H9 (cell line): ENCODE data around the gene NEGR1. TPM values are rescaled to one million over a fixed set of nuclear protein-coding genes. Genes with fewer than 3 reads are reported as not detected.

Experiments used
- DNase-seq: peaks from one replicate; pipeline ENCODE4 v3.0.0-alpha.2; 2017
- H2AFZ ChIP-seq: one replicate; pipeline ENCODE4 v1.6.1; 2013; ENCODE audit warnings: mild to moderate bottlenecking, low read length, control low read depth, moderate library complexity
- H2AK5ac ChIP-seq: 2 replicates; pipeline ENCODE4 v1.6.1; 2013; ENCODE audit warnings: low read length, control low read depth, mixed read lengths; ENCODE audit not compliant: insufficient read length
- H2BK120ac ChIP-seq: one replicate; pipeline ENCODE4 v1.6.1; 2013; ENCODE audit warnings: low read depth, mild to moderate bottlenecking, low read length, control low read depth, inconsistent platforms; ENCODE audit not compliant: poor library complexity, severe bottlenecking
- H2BK12ac ChIP-seq: 2 replicates; pipeline ENCODE4 v1.6.1; 2013; ENCODE audit warnings: low read length, control low read depth, mixed read lengths, low read depth; ENCODE audit not compliant: insufficient read length
- H2BK15ac ChIP-seq: 2 replicates; pipeline ENCODE4 v1.6.1; 2013; ENCODE audit warnings: low read depth, low read length, control low read depth
- H2BK20ac ChIP-seq: one replicate; pipeline ENCODE4 v1.6.1; 2013; ENCODE audit warnings: low read depth, mild to moderate bottlenecking, low read length, control low read depth, inconsistent platforms; ENCODE audit not compliant: poor library complexity, severe bottlenecking
- H2BK5ac ChIP-seq: 2 replicates; pipeline ENCODE4 v1.6.1; 2013; ENCODE audit warnings: low read length, control low read depth, mixed read lengths; ENCODE audit not compliant: insufficient read length
- H3K14ac ChIP-seq: 2 replicates; pipeline ENCODE4 v1.6.1; 2013; ENCODE audit warnings: low read length, control low read depth; ENCODE audit not compliant: insufficient read depth
- H3K18ac ChIP-seq: 2 replicates; pipeline ENCODE4 v1.6.1; 2013; ENCODE audit warnings: low read depth, mild to moderate bottlenecking, mixed read lengths, low read length, control low read depth; ENCODE audit not compliant: insufficient read length
- H3K23ac ChIP-seq: 2 replicates; pipeline ENCODE4 v1.6.1; 2013; ENCODE audit warnings: low read length, control low read depth, mixed read lengths, low read depth; ENCODE audit not compliant: insufficient read length
- H3K23me2 ChIP-seq: 2 replicates; pipeline ENCODE4 v1.6.1; 2013; ENCODE audit warnings: low read depth, mild to moderate bottlenecking, mixed read lengths, low read length, control low read depth; ENCODE audit not compliant: insufficient read length, poor library complexity, severe bottlenecking
- H3K27ac ChIP-seq: 2 replicates; pipeline ENCODE4 v1.5.1; 2013; ENCODE audit warnings: low read length, control low read depth, mixed read lengths, low read depth; ENCODE audit not compliant: insufficient read length
- H3K27me3 ChIP-seq: 2 replicates; pipeline ENCODE4 v1.6.1; 2013; ENCODE audit warnings: low read length, control low read depth, inconsistent platforms; ENCODE audit not compliant: insufficient read depth
- H3K4ac ChIP-seq: 2 replicates; pipeline ENCODE4 v1.6.1; 2013; ENCODE audit warnings: low read depth, mild to moderate bottlenecking, control low read depth, inconsistent platforms, low read length, moderate library complexity
- H3K4me1 ChIP-seq: 2 replicates; pipeline ENCODE4 v1.6.1; 2013; ENCODE audit warnings: low read length, control low read depth, inconsistent platforms; ENCODE audit not compliant: insufficient read depth
- H3K4me2 ChIP-seq: 2 replicates; pipeline ENCODE4 v1.6.1; 2013; ENCODE audit warnings: low read length, control low read depth, mixed read lengths; ENCODE audit not compliant: insufficient read length, insufficient read depth
- H3K56ac ChIP-seq: 2 replicates; pipeline ENCODE4 v1.6.1; 2013; ENCODE audit warnings: low read depth, mild to moderate bottlenecking, mixed read lengths, low read length, control low read depth; ENCODE audit not compliant: insufficient read length
- H3K79me1 ChIP-seq: 2 replicates; pipeline ENCODE4 v1.6.1; 2013; ENCODE audit warnings: low read depth, mild to moderate bottlenecking, moderate library complexity, low read length, control low read depth, inconsistent platforms; ENCODE audit not compliant: insufficient read depth, poor library complexity, severe bottlenecking
- H3K79me2 ChIP-seq: 2 replicates; pipeline ENCODE4 v1.6.1; 2013; ENCODE audit warnings: low read length, control low read depth, inconsistent platforms; ENCODE audit not compliant: insufficient read depth
- H3K9ac ChIP-seq: 2 replicates; pipeline ENCODE4 v1.6.1; 2013; ENCODE audit warnings: low read length, control low read depth, mixed read lengths; ENCODE audit not compliant: insufficient read length; ENCODE audit errors: extremely low read depth
- H3K9me3 ChIP-seq: one replicate; pipeline ENCODE4 v1.6.1; 2013; ENCODE audit warnings: low read depth, low read length, inconsistent platforms; ENCODE audit not compliant: control insufficient read depth
- H3T11ph ChIP-seq: one replicate; pipeline ENCODE4 v1.6.1; 2013; ENCODE audit warnings: mild to moderate bottlenecking, low read length, control low read depth, inconsistent platforms
- H4K20me1 ChIP-seq: one replicate; pipeline ENCODE4 v1.6.1; 2013; ENCODE audit not compliant: control insufficient read depth, insufficient read length, insufficient read depth
- H4K5ac ChIP-seq: 2 replicates; pipeline ENCODE4 v1.6.1; 2013; ENCODE audit warnings: low read depth, mild to moderate bottlenecking, mixed read lengths, low read length, control low read depth; ENCODE audit not compliant: insufficient read length
- H4K8ac ChIP-seq: replicated peaks from 2 replicates; pipeline ENCODE4 v1.6.1; 2013; ENCODE audit warnings: low read length, control low read depth, mixed read lengths, low read depth; ENCODE audit not compliant: insufficient read length
- H4K91ac ChIP-seq: 2 replicates; pipeline ENCODE4 v1.6.1; 2013; ENCODE audit warnings: low read depth, mild to moderate bottlenecking, moderate library complexity, mixed read lengths, low read length, control low read depth; ENCODE audit not compliant: insufficient read length
- H3K27ac Mint-ChIP-seq, 3 experiments: 2 replicates in 2 of 3; 3 replicates in 1 of 3; pipeline ENCODE4 v1.8.0; 2020 to 2021; ENCODE audit warnings: mixed read lengths in 3 of 3, mild to moderate bottlenecking in 1 of 3, moderate library complexity in 1 of 3
- H3K27me3 Mint-ChIP-seq: 2 replicates; pipeline ENCODE4 v1.8.0; 2021; ENCODE audit warnings: low read depth, mild to moderate bottlenecking, moderate library complexity, mixed read lengths
- H3K36me3 Mint-ChIP-seq, 3 experiments: 2 replicates in 2 of 3; 3 replicates in 1 of 3; pipeline ENCODE4 v1.8.0; 2020 to 2021; ENCODE audit warnings: low read depth in 3 of 3, mixed read lengths in 3 of 3; ENCODE audit not compliant: insufficient read depth in 1 of 3
- H3K4me1 Mint-ChIP-seq, 2 experiments: 2 replicates each; pipeline ENCODE4 v1.8.0; 2020; ENCODE audit warnings: mixed read lengths in 2 of 2
- H3K4me3 Mint-ChIP-seq, 2 experiments: 2 replicates in 1 of 2; 3 replicates in 1 of 2; pipeline ENCODE4 v1.8.0; 2020 to 2021; ENCODE audit warnings: mild to moderate bottlenecking in 2 of 2, mixed read lengths in 2 of 2, moderate library complexity in 1 of 2
- H3K9me3 Mint-ChIP-seq, 2 experiments: 2 replicates in 1 of 2; 3 replicates in 1 of 2; pipeline ENCODE4 v1.8.0; 2020; ENCODE audit warnings: mild to moderate bottlenecking in 2 of 2, mixed read lengths in 2 of 2, moderate library complexity in 1 of 2
- CTCF ChIP-seq: fragments of 200-600 bp; sonication (generic); conservative IDR thresholded peaks from 3 replicates; pipeline ENCODE4 v1.8.0; 2021; ENCODE audit warnings: antibody characterized with exemption, mild to moderate bottlenecking
- WGBS: extraction: QIAGEN DNeasy Blood & Tissue Kit; methylation state at CpG from one replicate; pipeline ENCODE4 v1.1.7; 2013; ENCODE audit warnings: missing lambda C conversion rate, low lambda C conversion rate, mixed read lengths; ENCODE audit not compliant: insufficient read length; ENCODE audit errors: extremely low coverage; 5-methylcytosine and 5-hydroxymethylcytosine counted together
- total RNA-seq: library from RNA; stranded (reverse); gene quantifications from 2 replicates; pipeline ENCODE4 v1.2.1, GENCODE V29; 2021

NEGR1 gene
- total RNA-seq, 1 experiment from 2014 or later = 0.13 TPM

- no peak for TF ChIP-seq CTCF
- WGBS = no CpG with 5 or more reads among the region's 7 CpGs
- no peaks in the 10 kb centered on the region for H4K20me1 ChIP-seq
Observed at GRCh38 chr1:71492298-71493041, 789.9 kb downstream of the NEGR1 start.

More at GRCh38 chr1:71492298-71493041, 789.9 kb downstream of the NEGR1 start:
- Histone ChIP-seq H3K9ac (no peak overlapping the region), H3K4me1 (no peaks in the 10 kb centered on the region), H2BK5ac (no peak overlapping the region), H3K14ac (no peak overlapping the region), H3K79me2 (no peaks in the 10 kb centered on the region), H2BK20ac (no peak overlapping the region), H3K27me3 (no peaks in the 10 kb centered on the region), H2BK120ac (no peak overlapping the region), H3K23me2 (no peaks in the 10 kb centered on the region), H4K8ac (no peak overlapping the region), H3K4ac (no peak overlapping the region), H3K79me1 (no peaks in the 10 kb centered on the region), H3K4me2 (no peak overlapping the region), H2BK15ac (no peak overlapping the region), H4K5ac (no peak overlapping the region), H3K18ac (no peak overlapping the region), H2BK12ac (no peak overlapping the region), H3T11ph (no peak overlapping the region), H3K9me3 (no peaks in the 10 kb centered on the region), H4K91ac (no peak overlapping the region), H2AK5ac (no peak overlapping the region), H3K56ac (no peak overlapping the region), H3K23ac (no peak overlapping the region), H2AFZ (no peak overlapping the region), H3K27ac (no peak overlapping the region)
- Mint-ChIP-seq H3K27ac (no peak overlapping the region; a peak in 1 of 7 replicates), H3K9me3 (no peaks in the 10 kb centered on the region), H3K4me3 (no peak overlapping the region), H3K27me3 (no peaks in the 10 kb centered on the region), H3K4me1 (peaks cover 11 to 18% of the 10 kb centered on the region in 2 experiments), H3K36me3 (no peaks in the 10 kb centered on the region)
- DNase-seq = no peak
